Stimulated activated CD8-positive, alpha-beta memory T cell treated with anti-CD3 and anti-CD28 coated beads, Interleukin-12 subunit alpha, Interleukin-12 subunit beta, amount 100 ng/mL, for 24 hours (primary cell): ENCODE results near the gene FAM117B.
"Not testable (repeated sequence)": the region's sequence is repeated elsewhere in the genome, so short reads cannot be mapped to it uniquely, and the experiment has no call there.

Source experiments
- DNase-seq: peaks from one replicate; pipeline ENCODE4 v3.0.0-alpha.2; 2020; ENCODE audit errors: extremely low read depth

FAM117B gene

DNA sequence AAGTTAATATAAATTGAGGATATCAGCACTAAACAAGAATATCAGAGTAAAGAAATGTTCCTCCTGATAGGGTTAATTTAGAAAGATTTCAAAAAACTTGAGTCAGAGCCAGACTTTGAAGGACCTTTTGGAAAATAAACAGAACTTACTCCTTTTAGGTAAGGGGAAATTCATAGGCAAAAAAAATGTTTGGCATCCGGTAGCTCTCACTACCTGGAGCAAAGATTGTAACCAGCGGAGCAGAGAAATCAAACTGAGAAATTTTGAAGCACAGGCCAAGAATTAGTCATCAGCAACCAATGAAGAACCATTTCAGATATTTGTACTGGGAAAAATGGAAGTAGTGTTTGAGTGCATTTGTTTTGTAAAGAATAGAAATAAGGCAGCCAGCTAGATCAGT, 123.8 kb downstream of the FAM117B start:
- DNase-seq = no peak

- no peak for DNase-seq
Measured at GRCh38 chr2:202760848-202761247, 126.1 kb downstream of the FAM117B start.

DNA sequence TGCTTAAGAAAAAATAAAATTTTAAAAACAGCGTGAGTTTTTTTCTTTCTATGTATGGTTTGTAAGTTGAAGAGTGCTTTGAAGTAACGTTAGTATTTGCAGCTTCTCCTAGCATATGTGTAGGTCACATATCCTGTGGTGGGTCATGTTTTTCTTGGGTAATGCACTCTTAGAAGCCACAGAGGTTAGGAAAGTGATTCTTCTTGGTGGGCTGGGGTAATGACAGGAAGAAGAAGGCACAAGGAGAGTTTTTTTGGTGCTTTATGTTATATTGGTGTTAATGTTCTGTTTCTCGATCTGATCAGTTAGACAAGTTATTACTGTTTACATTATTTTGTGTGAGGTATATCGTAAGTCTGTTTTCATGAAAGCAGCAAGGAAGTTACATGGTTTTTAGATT, 127.8 kb downstream of the FAM117B start:
- no peak for DNase-seq

DNA sequence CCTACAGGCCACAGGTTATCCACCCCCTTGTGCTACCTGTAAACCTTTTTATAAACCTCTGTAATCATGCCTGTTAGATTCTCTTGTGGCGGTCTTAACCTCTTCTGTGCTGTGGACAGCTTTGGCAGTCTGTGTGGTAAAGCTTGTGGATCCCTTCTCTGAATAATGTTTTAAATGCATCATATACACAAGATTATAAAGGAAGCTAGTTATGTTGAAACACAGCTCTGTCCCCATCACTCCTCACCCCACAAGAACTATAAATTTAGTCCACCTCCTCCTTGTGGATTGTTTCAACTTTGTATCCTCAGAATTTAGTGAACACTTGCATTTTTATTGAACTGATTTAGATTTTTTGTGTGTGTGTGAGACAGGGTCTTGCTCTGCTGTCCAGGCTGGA, 129.1 kb downstream of the FAM117B start:
- no peak for DNase-seq

DNA sequence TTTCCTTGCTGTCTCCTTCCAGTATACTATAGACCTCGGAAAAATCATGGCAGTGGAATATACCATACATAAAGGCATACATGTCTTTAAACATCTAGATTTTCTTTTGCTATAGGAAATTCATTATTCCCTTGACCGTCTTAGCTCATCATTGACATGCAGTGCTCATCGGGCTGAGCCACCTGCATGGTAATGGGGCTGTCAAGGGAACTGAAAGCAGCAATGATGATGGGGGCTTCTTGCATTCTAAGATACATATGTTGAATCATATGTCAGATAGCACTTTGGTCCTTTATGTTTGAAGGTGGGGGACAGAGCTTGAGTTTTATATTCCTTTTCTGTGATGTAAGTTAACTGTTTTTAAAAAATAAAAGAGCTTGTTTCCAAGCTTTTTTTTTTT, 130.2 kb downstream of the FAM117B start:
- no peak for DNase-seq

DNA sequence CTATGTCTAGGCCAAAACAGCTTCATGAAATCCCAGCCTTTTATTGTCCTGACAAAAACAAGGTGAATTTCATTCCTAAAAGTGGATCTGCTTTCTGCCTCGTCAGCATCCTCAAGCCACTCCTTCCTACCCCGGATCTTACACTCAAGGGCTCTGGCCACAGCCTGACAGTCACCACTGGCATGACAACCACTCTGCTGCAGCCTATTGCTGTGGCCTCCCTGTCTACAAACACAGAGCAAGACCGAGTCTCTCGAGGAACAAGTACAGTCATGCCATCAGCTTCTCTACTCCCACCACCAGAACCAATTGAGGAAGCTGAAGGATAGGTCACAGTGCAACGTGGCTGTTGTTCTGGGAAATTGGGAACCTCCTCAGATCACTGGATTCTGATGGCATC, 130.7 kb downstream of the FAM117B start:
- DNase-seq = no peak

DNA sequence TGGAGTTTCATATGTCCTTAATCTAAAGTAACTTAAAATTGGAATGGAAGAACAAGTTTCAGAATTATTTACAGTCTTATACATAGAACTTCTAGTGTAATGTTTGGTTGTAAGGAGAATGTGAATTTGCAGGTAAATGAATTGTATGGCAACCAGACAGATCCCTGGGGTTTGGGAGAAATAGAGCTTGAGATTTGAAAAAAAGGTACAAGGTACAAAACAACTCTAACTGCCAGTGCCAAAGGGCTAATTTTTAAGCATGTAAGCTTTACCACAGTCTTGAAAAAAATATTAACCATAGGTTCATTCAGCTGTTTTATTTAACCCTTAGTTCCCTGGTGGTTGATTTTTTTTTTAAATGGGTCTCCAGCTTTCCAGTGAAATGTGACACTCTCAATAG, 133.5 kb downstream of the FAM117B start:
- no peak for DNase-seq

DNA sequence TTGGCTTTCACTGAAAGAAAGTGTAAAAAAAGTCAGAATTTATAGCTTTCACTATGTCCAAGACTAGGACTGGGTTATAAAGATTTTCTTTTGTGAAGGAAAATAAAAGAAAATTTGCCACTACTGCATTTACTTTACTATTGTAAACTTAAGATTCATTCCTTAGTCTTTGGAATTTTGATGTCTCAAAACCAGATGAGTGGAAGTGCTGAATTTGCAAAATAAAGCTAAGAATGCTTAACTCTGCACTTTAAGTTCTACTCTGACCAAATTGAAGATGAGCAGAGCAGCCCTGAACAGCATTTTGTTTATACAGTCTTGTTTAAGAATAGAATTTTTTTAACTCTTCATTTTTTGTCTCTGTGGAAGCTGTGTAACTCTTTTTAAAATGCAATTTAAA, 134.4 kb downstream of the FAM117B start:
- no peak for DNase-seq

DNA sequence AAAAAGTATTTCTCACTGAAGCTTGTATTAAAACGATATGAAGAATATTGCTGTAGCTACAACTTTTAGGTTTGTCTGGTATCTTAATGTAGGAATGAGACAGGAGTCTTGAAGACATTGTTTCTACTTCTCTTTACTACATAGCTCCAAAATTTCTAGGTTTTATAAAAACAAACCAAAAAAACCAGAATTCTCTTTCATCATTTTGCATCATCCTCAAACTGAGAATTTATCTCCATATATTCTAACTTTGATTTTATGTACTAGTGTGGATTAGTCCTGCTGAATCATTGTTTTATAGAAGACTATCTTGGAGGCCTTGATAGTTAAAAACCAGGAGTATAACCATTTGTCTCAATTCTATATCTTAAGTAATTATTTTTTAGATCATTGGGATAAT, 136.6 kb downstream of the FAM117B start:
- DNase-seq = no peak

DNA sequence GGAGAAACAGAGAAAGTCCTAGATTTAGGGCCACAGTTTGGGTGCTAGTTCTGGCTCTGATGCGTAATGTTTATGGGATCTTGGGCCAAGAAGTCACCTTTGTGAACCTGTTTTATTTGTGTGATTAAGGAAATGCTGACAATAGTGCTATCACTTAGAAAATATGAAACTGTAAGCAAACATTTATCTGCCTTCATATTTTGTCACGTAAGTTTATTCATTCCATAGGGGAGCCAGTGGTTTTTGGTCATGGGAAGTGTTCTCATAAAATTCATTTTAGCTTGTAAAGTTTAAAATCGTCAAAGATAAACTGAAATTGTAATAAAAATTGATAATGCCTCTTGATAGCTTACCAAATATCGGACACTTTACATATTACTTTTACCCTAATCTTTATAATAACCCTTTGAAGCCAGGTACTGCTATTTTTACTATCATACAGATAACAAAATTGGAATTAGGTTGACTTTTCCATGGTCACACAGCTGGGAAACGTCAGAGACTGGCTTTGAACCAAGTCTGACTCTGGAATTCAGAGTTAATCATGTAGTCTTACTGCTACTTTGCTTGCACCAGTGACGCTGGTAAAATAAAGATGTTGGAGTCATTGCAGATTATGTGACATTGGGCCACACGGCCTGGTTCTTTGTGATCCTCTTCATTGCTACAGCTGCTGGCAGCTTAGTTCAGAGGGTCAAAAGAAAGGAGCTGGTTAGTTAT, 137.1 kb downstream of the FAM117B start:
- no peak for DNase-seq

- DNase-seq = no peak
Measured at GRCh38 chr2:202773301-202773973, 138.7 kb downstream of the FAM117B start.

GRCh38 chr2:202774104-202774503, 139.3 kb downstream of the FAM117B start:
- no peak for DNase-seq

DNA sequence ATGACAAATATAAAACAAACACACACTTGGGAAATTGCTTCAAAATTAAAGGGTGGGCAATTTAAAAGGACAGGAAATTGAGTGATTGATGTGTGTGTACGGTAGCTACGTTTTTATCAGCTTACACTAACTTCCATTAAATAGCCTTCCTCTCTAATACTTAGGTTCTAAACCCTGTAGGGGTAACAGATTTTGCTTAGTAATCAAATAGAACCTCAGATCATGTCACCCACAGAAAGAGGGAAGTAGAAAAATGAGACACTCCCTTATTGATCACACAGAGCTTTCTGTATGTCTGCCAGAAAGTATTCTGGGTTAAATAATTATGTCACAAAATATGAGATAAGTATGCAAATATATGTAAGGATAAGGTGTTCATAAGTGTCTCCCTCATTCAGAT, 143.4 kb downstream of the FAM117B start:
- no peak for DNase-seq

- DNase-seq = no peak
Measured at GRCh38 chr2:202780514-202781021, 145.8 kb downstream of the FAM117B start.

- no peak for DNase-seq
Measured at GRCh38 chr2:202782940-202783558, 148.3 kb downstream of the FAM117B start.

- no peak for DNase-seq
Measured at GRCh38 chr2:202786842-202787241, 152.1 kb downstream of the FAM117B start.

GRCh38 chr2:202790676-202791075, 155.9 kb downstream of the FAM117B start:
- no peak for DNase-seq

- no peak for DNase-seq
Measured at GRCh38 chr2:202797944-202798343, 163.2 kb downstream of the FAM117B start.

GRCh38 chr2:202805911-202806310, 171.1 kb downstream of the FAM117B start:
- not testable (repeated sequence) for DNase-seq

DNA sequence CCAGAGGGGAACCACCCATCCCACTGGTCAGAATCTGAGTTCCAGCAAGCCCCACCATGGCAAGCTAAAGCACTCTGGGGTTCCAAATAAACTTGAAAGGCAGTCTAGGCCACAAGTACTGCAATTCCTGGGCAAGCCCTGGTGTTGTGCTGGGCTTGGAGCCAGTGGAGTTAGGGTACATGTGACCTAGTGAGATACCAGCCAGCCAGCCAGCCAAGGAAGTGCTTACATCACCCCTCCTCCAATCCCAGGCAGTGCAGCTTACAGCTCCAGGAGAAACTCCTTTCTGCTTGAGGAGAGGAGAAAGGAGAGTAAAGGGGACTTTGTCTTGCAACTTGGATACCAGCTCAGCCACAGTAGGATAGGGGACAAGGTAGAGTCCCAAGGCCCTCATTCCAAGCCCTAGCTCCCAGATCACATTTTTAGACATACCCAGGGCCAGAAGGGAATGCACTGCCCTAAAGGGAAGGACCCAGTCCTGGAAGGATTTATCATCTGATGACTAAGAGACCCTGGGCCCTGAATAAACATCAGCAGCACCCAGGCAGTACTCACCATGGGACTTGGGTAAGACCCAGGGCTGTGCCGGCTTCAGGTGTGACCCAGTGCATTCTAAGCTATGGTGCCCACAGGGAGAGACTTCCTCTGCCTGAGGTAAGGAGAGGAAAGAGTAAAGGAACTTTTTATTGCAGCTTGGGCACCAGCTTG, 172.8 kb downstream of the FAM117B start:
- not testable (repeated sequence) for DNase-seq

DNA sequence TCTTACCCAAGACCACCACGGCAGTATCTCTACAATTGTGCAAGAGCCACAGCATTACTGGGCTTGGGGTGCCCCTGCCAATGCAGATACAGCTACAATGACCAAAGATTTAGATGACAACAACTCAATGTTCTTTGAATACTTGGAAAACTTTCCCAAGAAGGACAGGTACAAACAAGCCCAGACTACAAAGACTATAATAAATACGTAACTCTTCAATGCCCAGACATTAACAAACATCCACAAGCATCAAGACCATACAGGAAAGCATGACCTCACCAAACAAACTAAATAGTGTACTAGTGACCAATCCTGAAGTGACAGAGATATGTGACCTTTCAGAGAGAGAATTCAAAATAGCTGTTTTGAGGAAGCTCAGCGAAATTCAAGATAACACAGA, 174.0 kb downstream of the FAM117B start:
- DNase-seq = no peak

GRCh38 chr2:202813387-202813786, 178.6 kb downstream of the FAM117B start:
- DNase-seq = no peak
